ENCODE measurements around the gene PLXNA1.
A peak's percentile ranks its signal among the peaks of the same experiment; 100 is the strongest.

The PLXNA1 gene

GRCh38 chr3:127009531-127009930 is 26.6 kb downstream of the PLXNA1 start:
- TF ChIP-seq CTCF (IDR thresholded peaks at IDR 0.05; ENCODE audit: low read depth, low read length), result no peak
- DNase-seq (ENCODE audit: extremely low read depth, low read depth), result no peak

GRCh38 chr3:127011270-127011992 is 28.5 kb downstream of the PLXNA1 start:
- DNase-seq (ENCODE audit: extremely low read depth, low read depth), result peak; percentile 44
- no peak for TF ChIP-seq CTCF (IDR thresholded peaks at IDR 0.05; ENCODE audit: low read depth, low read length)

- TF ChIP-seq CTCF (IDR thresholded peaks at IDR 0.05; ENCODE audit: low read depth, low read length), result no peak
Measured at GRCh38 chr3:127012091-127012490, 29.2 kb downstream of the PLXNA1 start.

GRCh38 chr3:127013181-127013580 is 30.3 kb downstream of the PLXNA1 start:
- DNase-seq (ENCODE audit: extremely low read depth, low read depth), result no peak
- TF ChIP-seq CTCF (IDR thresholded peaks at IDR 0.05; ENCODE audit: low read depth, low read length), result no peak

More at GRCh38 chr3:127012091-127012490, 29.2 kb downstream of the PLXNA1 start:
- no peak for DNase-seq (ENCODE audit: extremely low read depth, low read depth)

GRCh38 chr3:127013758-127014535 is 31.0 kb downstream of the PLXNA1 start:
- no peak for DNase-seq (ENCODE audit: extremely low read depth, low read depth)
- no peak for TF ChIP-seq CTCF (IDR thresholded peaks at IDR 0.05; ENCODE audit: low read depth, low read length)

GRCh38 chr3:127014536-127015281 is 31.8 kb downstream of the PLXNA1 start:
- DNase-seq (ENCODE audit: extremely low read depth, low read depth), result no peak
- no peak for TF ChIP-seq CTCF (IDR thresholded peaks at IDR 0.05; ENCODE audit: low read depth, low read length)
